ENCODE measurements around the gene ZNF311.

The ZNF311 gene

GRCh38 chr6:28981833-28982475 is 23.2 kb downstream of the ZNF311 start:
- TF ChIP-seq CEBPB (IDR thresholded peaks at IDR 0.05), result 0 out of 2 replicates have a peak, but pooled peaks have one; percentile 39
- TF ChIP-seq TEAD4 (IDR thresholded peaks at IDR 0.05), result peak; percentile 92
- 0 out of 2 replicates have a peak, but pooled peaks have one; percentile 3 for TF ChIP-seq MAX (IDR thresholded peaks at IDR 0.05)
- no peak for TF ChIP-seq YY1 (IDR thresholded peaks at IDR 0.05; ENCODE audit: low read depth)
- TF ChIP-seq, protein P1, sequence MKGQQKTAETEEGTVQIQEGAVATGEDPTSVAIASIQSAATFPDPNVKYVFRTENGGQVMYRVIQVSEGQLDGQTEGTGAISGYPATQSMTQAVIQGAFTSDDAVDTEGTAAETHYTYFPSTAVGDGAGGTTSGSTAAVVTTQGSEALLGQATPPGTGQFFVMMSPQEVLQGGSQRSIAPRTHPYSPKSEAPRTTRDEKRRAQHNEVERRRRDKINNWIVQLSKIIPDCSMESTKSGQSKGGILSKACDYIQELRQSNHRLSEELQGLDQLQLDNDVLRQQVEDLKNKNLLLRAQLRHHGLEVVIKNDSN (IDR thresholded peaks at IDR 0.05), result no peak
- no peak for TF ChIP-seq TAF1 (IDR thresholded peaks at IDR 0.05; ENCODE audit: low read depth)
- TF ChIP-seq EGR1 (IDR thresholded peaks at IDR 0.05), result no peak
- no peak for TF ChIP-seq ZBTB7A (IDR thresholded peaks at IDR 0.05; ENCODE audit: low read depth)
- TF ChIP-seq EP300 (IDR thresholded peaks at IDR 0.05; ENCODE audit: borderline replicate concordance), result no peak
- TF ChIP-seq NFIC (IDR thresholded peaks at IDR 0.05), result no peak
- no peak for TF ChIP-seq CREB1 (IDR thresholded peaks at IDR 0.05; ENCODE audit: low read depth)
- TF ChIP-seq RAD21 (IDR thresholded peaks at IDR 0.05; ENCODE audit: low read depth), result no peak
- TF ChIP-seq FOXM1 (IDR thresholded peaks at IDR 0.05; ENCODE audit: borderline replicate concordance, low read depth), result no peak
- TF ChIP-seq TCF12 (IDR thresholded peaks at IDR 0.05; ENCODE audit: low read depth), result no peak
- TF ChIP-seq REST (IDR thresholded peaks at IDR 0.05; ENCODE audit: low read depth), result no peak

DNA sequence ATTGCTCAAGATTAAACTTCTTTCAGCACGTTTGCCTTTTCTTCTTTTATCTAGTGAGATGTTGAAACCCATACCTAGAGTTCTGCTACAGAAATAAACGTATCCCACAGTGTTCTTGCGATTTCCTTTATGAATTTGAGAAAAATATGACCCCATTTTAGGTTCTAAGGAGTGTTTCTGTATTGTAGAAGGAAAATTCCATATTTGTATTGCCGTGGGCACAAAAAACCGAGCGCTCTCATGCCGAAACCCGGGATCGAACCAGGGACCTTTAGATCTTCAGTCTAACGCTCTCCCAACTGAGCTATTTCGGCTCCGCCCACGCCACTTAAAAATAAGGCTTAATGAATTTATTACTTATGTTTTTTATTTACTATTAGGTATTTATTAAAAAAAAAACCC is 23.7 kb downstream of the ZNF311 start:
- TF ChIP-seq TEAD4 (IDR thresholded peaks at IDR 0.05) (peak; percentile 73), EGR1 (IDR thresholded peaks at IDR 0.05) (peak; percentile 56; the same call in 1 of the 2 replicates), NFIC (IDR thresholded peaks at IDR 0.05) (no peak), MAX (IDR thresholded peaks at IDR 0.05) (no peak), TCF12 (IDR thresholded peaks at IDR 0.05; ENCODE audit: low read depth) (no peak)

- no peak for TF ChIP-seq CEBPB (IDR thresholded peaks at IDR 0.05)
- no peak for TF ChIP-seq EP300 (IDR thresholded peaks at IDR 0.05; ENCODE audit: borderline replicate concordance)
- TF ChIP-seq MAX (IDR thresholded peaks at IDR 0.05), result no peak
- TF ChIP-seq TAF1 (IDR thresholded peaks at IDR 0.05; ENCODE audit: low read depth), result no peak
- TF ChIP-seq NFIC (IDR thresholded peaks at IDR 0.05), result no peak
- no peak for TF ChIP-seq CREB1 (IDR thresholded peaks at IDR 0.05; ENCODE audit: low read depth)
- TF ChIP-seq YY1 (IDR thresholded peaks at IDR 0.05; ENCODE audit: low read depth), result no peak
- no peak for TF ChIP-seq TEAD4 (IDR thresholded peaks at IDR 0.05)
- TF ChIP-seq, protein P1 (IDR thresholded peaks at IDR 0.05), result no peak
- no peak for TF ChIP-seq ZBTB7A (IDR thresholded peaks at IDR 0.05; ENCODE audit: low read depth)
- TF ChIP-seq EGR1 (IDR thresholded peaks at IDR 0.05), result no peak
- no peak for TF ChIP-seq RAD21 (IDR thresholded peaks at IDR 0.05; ENCODE audit: low read depth)
- no peak for TF ChIP-seq FOXM1 (IDR thresholded peaks at IDR 0.05; ENCODE audit: borderline replicate concordance, low read depth)
- TF ChIP-seq REST (IDR thresholded peaks at IDR 0.05; ENCODE audit: low read depth), result no peak
- no peak for TF ChIP-seq TCF12 (IDR thresholded peaks at IDR 0.05; ENCODE audit: low read depth)
Measured at GRCh38 chr6:28980852-28981430, 24.2 kb downstream of the ZNF311 start.

DNA sequence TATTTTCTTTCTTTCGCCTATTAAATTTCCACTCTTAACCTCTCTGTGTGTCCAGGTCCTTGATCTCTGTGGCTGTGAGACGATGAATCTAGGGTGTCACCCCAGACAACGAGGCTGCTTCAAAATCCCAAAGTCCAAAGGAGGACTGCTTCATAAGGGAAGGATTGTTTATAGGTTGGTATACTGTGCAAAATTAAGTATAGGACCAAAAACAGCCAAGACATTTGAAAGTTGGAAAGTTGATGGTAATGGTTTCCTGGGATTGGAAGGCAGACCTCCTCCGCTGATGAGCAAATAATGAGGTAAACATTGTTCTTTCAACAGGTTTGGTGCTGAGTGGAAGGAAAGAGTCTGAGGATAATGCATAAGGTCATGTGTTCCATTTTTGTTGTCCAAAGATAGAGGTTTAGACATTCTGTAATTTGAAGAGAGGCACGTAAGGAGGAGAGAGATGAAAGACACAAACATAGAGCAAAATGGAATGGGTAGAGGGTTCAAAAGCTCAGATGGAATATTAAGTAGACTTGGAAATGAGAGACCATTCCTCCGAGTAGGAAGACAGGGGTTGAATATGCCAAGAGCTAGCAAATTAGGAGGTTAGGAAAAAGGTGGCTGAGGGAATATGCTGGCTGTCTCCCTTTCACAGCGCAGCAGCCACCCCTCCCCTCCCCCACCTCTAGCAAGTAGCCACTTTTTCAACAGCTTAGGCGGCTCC is 24.8 kb downstream of the ZNF311 start:
- TF ChIP-seq EGR1 (IDR thresholded peaks at IDR 0.05) (no peak), MAX (IDR thresholded peaks at IDR 0.05) (no peak), TCF12 (IDR thresholded peaks at IDR 0.05; ENCODE audit: low read depth) (no peak), RAD21 (IDR thresholded peaks at IDR 0.05; ENCODE audit: low read depth) (no peak), YY1 (IDR thresholded peaks at IDR 0.05; ENCODE audit: low read depth) (no peak), TEAD4 (IDR thresholded peaks at IDR 0.05) (no peak), REST (IDR thresholded peaks at IDR 0.05; ENCODE audit: low read depth) (no peak), ZBTB7A (IDR thresholded peaks at IDR 0.05; ENCODE audit: low read depth) (no peak), TAF1 (IDR thresholded peaks at IDR 0.05; ENCODE audit: low read depth) (no peak)
